GM21447 (cell line): ENCODE data around the gene SLX9.
"Not testable (repeated sequence)": the region's sequence is repeated elsewhere in the genome, so short reads cannot be mapped to it uniquely, and the experiment has no call there.

Experiments used
- ATAC-seq: cut with Tn5 transposase; IDR thresholded peaks from one replicate; pipeline ENCODE4 v1.9.1; 2021; ENCODE audit not compliant: unreplicated experiment

SLX9 gene

DNA sequence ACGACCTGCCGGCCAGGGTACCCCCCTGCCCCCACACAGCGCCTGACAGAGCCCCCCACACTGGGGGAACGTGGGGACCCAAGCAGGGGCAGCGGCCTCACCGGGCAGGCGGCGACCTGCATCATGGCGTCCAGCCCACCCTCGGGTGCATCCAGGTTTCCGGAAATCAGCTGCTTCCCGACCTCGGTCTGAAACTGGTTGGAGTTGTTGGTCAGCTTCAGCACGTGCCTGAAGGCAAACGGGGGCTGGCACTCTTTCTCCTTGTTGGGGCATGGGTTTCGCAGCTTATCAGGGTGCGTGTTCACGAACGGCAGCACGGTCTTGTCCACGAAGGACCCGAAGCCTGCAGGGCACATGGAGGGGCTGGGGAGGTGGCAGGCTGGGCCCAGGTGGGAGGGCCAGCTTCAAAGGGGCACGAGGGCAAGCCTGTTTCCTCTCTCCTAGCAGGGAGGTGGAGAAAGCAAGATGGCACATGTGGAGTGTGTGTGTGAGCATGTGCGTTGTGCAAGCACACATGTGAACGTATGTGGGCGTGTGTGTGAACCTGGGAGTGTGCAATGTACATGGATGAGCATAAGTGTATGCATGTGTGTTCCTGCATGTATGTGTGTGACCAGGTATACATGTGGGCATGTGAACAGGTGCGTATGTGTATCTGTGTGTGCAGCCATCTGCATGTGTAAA is 38.3 kb upstream of the SLX9 start:
- ATAC-seq: no peak

DNA sequence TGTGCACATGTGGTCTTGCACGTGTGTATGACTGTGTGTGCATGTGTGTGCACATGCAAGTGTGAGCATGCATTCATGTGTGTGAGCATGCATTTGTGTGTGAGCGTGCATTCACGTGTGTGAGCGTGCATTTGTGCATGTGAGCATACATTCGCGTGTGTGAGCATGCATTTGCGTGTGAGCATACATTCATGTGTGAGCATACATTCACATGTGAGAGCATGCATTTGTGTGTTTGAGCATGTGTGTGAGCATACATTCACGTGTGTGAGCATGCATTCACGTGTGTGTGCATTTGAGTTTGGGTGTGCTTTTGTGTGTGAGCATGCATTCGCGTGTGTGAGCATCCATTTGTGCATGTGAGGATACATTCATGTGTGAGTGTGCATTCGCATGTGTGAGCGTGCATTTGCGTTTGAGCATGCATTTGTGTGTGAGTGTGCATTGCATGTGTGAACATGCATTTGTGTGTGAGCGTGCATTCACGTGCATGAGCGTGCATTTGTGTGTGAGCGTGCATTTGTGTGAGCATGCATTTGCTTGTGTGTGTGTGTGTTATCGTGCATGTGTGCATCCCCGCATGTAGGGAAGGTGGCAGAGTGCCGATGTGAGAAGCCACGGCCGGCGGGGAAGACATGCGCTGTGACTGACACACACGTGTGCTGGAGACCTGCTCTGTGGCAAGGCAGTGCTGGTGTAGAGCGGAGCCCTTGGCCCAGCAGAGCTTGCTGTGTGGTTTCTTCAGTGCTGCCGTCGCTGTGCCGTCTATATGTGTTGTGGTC is 37.4 kb upstream of the SLX9 start:
- ATAC-seq: no peak

DNA sequence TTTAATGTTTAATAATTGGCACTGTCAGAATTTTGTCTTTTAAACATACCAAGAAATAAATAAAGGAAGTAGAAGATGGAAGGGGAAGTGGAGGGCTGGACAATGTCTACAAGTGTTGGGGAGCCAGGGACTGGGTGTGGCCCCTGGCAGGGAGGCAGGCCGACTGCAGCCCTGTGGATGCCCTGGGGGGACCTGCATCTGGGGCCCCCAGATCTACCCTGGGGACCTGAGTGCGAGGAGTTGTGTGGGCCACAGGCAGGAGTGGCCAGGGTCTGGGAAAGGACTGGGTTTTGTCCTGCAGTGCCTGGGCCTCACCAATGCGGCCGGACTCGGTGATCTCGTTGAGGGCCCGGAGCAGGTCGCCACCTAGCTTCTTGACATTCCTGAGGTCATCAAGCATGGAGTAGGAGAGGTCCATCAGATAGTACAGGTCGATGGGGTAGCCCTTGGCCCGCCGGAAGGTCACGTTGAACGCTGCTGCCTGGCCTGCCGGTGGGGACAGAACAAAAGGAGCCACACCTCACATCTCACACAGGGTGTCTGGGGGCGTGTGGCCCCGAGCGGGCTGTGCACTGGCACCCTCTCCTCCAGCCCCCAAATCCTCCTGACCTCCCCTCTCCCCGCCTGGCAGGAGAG is 36.7 kb upstream of the SLX9 start:
- ATAC-seq: no peak

DNA sequence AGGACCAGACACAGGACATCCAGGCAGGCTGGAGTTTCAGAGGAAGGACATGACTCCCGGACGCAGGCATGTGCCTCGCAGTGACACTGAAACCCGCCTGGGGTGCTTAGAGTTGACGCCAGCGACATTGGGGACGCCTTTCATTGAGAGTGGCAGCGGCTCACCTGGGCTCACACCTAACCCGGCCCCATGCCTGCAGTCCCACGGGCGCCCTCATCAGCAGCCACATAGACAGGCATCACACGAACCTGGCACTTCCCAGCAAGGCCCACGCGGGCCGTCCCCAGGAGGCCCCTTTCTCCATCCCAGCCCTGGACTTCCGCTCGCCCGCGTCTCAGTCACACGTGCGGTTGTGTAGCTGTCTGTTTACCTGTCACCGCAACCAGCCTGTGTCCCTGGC is 36.1 kb upstream of the SLX9 start:
- no peak for ATAC-seq

DNA sequence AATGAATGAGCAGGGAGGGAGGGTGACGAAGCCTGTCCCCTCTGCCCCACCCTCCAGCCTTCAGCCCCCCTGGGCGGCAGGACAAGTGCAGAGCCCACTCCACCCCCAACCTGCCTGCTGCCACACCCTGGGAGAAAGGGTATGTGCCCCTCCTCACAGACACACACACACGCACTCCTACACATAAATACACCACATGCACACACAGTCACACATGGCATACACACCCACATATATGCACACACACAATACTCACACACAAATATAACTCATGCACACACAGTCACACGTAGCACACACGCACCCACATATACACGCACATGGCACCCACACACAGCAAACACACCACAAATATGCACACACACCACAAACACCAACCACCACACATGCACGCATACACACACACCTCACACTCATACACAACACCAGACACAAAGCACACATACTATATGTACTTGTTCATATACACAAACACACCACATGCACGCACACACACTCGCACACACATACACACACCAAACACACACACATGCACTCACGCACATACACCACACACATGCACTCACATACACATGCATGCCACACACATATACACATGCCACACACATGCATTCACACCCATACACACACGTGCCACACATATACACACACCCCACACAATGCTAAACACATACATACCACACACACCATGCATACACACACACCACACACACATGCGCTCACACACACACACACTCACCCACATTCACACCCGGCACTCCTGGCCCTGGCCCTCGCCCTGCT is 35.5 kb upstream of the SLX9 start:
- no peak for ATAC-seq

DNA sequence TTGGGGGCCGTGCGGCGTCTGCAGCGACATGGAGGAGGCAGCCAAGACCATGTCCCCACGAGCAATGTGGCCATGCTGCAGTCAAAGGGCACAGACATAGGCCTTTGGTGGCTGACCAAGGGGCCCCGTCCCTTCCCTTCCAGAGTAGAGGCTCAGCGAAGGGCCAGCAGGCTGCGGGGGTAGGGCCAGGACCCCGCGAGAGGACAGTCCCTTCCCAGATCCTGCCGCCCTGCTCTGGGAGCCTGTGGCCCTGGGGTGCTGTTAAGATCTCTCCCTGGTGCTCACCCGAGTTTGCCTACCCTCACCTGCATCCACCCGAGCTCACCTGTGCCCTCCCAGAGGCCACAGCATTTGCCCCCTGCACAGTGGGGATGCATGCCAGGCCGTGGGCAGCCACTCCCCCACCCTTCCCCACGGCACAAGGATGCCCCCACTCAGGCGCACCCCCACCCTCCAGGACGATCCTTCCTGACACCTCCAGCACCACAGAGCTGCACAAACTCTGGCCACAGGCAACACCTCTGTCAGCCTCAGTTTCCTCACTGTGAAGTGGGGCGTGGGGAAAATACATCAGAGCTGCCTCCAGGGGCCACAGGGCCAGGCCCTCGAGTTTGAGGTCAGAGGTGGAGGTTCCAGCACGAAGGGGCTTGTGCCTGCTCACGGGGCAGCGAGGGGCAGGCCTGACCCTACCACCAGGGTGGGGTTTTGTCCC is 34.7 kb upstream of the SLX9 start:
- ATAC-seq: no peak

DNA sequence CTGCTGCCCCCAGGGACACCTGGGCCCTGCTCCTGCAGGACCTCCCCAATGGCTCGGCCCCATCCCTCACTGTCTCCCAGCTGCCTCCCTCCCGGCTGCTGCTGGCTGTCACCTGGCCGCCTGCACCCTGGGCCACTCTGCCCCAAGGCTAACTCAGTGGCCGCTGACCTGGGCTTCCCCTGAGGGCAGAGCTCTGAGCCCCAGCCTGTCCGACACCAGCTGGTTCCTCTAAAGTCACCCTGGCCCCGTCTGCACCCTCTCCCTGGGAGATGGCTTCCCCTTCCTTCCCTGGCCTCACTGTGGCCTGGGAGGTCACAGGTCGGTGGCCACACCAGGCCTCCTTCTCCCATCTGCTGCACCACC is 34.1 kb upstream of the SLX9 start:
- ATAC-seq: no peak

DNA sequence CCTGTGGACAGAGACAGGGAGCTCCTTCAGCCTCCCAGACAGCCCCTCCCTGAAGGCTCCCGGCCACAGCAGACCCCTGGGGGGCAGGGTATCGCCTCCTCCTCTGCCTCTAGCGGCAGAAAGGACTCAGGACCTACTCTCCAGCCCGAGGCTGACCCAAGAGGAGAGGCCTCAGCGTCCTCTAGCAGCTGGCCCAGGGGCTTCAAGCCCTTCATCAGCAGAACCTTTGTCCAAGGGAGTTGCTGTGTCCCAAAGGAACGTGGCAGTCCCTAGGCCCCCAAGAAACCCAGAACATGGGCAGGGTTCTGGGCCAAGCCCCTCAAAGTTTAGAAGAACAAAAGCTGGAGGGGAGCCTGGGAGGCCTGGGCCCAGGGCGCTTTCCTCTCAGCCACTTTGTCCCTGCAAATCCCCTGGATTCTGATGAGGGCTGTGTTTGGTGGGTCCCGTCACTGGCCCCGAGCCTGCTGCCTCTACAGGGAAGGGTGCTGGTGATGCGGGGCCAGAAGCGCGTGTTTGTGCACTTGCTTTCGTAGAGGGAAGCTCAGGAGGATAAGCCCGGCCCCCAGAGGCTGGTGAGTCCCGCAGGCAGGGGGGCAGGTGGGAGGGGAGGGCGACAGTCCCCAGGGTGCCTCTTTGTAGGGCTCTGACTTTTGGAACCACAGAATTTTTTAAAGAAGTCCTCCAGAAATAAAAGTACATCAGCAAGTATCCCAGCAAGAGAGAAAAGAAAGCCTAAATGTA is 32.4 kb upstream of the SLX9 start:
- ATAC-seq: no peak

DNA sequence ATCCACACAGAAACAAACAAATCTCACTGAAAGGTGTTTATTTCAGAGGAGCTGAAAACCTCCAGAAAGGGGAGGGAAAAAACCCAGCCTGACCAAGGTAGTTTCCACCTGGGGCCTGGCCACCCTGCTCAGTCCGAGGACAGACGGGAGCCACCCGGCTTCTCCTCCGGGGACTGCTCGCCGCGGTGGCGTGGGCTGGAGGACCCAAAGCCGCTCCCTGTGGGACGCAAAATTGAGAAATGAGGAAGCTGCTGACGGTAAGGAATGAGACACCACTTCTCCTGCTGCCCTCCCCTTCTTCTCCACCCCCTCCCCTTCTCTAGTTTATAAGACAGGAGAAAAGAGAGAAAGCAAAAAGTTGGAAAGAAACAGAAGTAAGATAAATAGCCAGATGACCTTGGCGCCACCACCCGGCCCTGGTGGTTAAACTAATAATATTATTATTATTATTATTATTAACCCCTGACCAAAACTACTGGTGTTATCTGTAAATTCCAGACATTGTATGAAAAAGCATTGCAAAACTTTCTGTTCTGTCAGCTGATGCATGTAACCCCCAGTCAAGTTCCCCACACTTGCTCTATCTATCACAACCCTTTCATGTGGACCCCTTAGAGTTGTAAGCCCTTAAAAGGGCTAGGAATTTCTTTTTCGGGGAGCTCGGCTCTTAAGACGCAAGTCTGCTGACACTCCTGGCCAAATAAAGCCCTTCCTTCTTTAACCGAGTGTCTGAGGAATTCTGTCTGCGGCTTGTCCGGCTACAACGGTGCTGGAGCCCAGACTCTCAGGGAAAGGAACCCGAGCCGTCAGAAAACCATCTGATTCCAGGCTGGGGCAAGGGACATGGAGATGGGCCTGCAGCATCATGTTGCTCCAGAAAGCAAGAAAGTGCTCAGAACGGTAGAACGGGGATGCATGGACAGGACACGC is 31.6 kb upstream of the SLX9 start:
- ATAC-seq: no peak

DNA sequence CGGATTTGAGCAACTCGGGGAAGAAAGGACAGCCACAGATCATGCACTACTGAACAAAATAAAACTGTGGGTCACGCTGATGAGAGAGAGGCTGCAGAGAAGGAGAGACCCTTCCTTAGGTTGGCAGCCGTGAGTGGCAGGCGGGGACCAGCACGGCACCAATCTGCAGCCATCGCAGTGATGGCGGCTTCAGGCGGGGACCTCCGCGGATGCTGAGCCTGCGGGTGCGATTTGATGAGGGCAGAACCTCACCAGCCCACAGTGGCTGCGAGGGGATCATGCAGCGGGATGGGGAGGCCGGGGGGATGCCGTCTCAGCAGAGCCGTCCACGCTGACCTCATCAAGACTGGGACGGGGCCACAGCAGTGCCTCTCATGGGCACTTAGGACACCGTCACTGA is 30.9 kb upstream of the SLX9 start:
- ATAC-seq: no peak

DNA sequence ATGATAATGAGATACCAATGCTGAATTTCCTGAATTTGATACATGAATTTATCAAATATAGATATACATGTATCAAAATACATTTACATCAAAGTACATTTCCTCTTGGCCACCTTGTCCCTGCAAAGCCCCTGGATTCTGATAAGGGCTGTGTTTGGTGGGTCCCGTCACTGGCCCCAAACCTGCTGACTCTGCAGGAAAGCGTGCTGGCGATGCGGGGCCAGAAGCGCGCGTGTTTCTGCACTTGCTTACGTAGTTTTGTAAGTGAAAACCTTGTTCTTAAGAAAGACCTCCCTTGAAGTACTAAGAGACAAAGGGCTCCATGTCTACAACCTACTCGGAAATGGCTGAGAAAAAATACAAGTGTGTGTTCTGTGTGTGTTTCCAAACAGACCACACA is 30.1 kb upstream of the SLX9 start:
- no peak for ATAC-seq

DNA sequence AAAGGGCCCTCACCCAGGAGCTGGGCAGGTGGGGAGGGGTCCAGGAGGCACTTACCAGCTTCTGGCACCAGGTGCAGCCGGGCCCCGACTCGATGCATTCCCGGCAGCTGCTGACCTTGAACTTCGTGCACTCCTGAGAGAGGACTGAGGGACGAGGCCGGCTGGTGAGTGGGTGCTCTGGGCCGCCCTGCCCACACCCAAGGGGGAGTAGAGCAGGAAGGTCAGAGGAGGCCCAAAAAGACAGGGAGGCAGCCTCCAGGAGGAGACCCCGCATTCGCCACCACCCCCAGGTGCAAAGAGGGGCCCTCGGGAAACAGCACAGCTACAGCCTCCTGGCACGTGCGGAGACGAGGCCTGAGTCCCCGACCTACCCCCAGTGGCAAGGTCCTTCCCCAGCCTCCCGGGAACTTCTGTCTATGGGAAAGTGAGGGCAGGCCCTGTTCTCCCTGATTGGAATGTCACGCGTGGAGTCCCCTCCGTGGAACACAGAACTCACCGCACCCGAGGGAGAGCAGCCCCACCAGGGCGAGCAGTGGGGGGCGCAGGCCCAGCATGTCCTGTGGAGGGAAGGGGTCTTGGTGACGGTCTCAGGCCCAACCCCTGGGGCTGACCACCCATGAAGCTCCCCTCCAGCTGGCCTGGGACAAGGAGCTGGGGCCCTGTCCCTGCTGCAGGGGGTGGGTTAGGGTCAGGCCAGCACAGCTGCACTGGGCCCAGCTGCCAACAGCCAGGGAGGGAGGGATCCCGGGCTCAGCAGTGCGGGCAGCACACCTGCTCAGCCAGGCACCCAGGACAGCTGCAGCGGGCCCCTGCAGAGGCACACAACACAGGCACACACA is 29.4 kb upstream of the SLX9 start:
- no peak for ATAC-seq

DNA sequence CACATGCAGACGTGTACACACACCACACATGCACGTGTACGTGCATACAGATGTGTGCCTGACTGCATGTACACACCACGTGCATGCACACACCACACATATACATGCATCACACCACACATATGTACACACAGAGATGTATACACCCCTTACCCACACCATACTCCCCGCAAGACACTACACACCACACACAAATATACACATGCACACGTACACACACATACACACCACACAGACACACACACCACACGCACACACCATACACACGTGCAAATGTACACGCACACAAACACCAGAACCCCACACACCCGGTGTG is 28.8 kb upstream of the SLX9 start:
- ATAC-seq: no peak

DNA sequence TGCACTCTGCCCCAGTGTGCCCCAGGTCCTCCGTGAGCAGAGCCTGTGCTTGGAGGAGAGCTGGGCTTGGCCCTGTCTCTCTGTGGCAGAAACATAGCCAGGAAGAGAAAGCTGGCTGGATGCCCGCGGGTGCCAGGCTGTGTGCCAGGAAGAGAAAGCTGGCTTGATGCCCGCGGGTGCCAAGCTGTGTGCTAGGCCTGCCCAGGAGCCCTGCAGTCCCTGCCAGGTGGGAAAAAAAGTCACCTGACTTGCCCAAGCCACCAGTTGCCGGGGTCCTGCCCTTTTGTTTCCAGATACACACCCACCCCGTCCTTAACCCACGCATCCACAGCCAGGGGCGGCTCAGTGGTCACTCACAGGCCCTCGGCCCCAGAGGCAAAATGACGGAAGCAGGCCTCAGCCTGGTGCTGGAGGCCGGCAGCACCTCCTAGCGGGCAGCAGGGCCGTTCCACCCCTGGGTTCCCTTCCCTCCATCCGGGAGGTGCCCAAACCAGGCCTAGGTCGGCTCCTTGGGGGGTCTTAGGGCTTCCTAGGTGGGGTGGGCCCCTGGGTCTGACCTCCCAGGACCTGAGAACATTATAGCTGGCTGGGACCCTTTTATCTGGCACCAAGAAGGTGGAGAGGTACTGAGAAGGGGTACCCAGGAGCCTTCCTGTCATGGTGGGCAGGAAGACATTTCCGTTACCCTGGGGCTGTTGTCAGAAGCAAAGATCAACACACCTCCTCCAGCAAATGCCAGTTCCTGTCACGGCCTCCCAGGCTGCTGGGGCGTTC is 28.3 kb upstream of the SLX9 start:
- no peak for ATAC-seq

DNA sequence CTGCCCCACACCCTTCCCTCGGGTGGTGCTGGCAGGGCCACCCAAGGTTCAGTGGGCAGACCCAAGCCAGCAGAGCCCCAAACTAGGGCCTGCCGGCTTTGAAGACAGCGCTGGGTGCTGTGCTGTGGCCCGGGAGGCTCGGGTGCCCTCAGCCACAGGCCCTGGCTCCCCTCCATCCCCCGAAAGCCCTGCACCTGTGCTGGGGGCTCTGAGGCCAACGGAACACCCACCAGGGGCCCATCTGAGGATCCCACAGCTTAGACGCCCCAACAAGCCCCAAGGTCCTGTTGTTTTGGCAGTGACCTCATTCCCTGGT is 27.7 kb upstream of the SLX9 start:
- no peak for ATAC-seq

DNA sequence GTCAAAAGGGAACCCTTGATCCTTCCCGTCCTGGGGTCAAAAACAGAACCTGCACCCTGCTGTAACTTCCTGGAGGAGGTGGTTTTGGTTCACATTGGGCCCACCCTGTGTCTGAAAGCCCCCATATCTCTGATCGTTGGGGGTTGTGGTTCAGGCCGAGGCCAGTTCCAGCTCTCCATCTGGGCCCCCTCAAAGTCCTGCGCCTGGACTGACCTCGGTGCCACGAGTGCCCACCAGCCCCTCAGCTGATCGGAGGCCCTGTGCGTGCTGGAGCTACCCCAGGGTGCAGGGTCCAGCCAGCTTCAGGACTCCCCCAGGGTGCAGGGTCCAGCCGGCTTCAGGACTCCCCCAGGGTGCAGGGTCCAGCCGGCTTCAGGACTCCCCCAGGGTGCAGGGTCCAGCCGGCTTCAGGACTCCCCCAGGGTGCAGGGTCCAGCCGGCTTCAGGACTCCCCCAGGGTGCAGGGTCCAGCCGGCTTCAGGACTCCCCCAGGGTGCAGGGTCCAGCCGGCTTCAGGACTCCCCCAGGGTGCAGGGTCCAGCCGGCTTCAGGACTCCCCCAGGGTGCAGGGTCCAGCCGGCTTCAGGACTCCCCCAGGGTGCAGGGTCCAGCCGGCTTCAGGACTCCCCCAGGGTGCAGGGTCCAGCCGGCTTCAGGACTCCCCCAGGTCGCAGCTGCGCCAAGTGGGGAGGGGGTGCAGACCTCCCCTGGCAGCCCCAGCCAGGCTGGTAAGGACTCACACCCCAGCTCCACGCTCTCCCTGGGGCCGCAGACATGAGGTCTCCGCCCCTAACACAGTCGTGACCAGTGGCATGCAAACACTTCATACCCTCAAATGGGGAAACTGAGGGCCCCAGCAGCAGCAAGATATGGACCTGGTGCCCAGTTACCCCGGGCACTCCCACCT is 27.1 kb upstream of the SLX9 start:
- ATAC-seq: not testable (repeated sequence)
